ENCODE measurements around the gene TSHZ3. TPM values are rescaled to one million over a fixed set of nuclear protein-coding genes. Genes with fewer than 3 reads are reported as not detected.
A peak's percentile ranks its signal among the peaks of the same experiment; 100 is the strongest.

TSHZ3 gene
- total RNA-seq, 1 donor, result 7.6 TPM

- Histone ChIP-seq H4K20me1 (ENCODE audit: insufficient read depth, low read length) (no peaks in the 10 kb centered on the region), H3K79me2 (ENCODE audit: insufficient read depth, low read length) (no peaks in the 10 kb centered on the region), H2AFZ (ENCODE audit: low read length) (no peak overlapping the region), H3K36me3 (ENCODE audit: insufficient read depth, low read length) (no peaks in the 10 kb centered on the region), H3K4me1 (ENCODE audit: insufficient read depth, low read length) (no peaks in the 10 kb centered on the region), H3K4me2 (ENCODE audit: insufficient read depth, low read length) (no peak overlapping the region), H3K27me3 (ENCODE audit: insufficient read depth, low read length) (no peaks in the 10 kb centered on the region), H3K4me3 (ENCODE audit: insufficient read depth, low read length) (no peak overlapping the region), H3K27ac (ENCODE audit: low read depth, low read length) (no peak overlapping the region), H3K9me3 (ENCODE audit: low read depth, low read length) (no peaks in the 10 kb centered on the region)
- DNase-seq (ENCODE audit: insufficient read length, low spot score, missing footprints), result peak; percentile 78
- TF ChIP-seq, protein P1, sequence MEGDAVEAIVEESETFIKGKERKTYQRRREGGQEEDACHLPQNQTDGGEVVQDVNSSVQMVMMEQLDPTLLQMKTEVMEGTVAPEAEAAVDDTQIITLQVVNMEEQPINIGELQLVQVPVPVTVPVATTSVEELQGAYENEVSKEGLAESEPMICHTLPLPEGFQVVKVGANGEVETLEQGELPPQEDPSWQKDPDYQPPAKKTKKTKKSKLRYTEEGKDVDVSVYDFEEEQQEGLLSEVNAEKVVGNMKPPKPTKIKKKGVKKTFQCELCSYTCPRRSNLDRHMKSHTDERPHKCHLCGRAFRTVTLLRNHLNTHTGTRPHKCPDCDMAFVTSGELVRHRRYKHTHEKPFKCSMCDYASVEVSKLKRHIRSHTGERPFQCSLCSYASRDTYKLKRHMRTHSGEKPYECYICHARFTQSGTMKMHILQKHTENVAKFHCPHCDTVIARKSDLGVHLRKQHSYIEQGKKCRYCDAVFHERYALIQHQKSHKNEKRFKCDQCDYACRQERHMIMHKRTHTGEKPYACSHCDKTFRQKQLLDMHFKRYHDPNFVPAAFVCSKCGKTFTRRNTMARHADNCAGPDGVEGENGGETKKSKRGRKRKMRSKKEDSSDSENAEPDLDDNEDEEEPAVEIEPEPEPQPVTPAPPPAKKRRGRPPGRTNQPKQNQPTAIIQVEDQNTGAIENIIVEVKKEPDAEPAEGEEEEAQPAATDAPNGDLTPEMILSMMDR (IDR thresholded peaks at IDR 0.05; ENCODE audit: extremely low read depth, low read depth, low read length), result no peak
Observed at GRCh38 chr19:31255831-31256592, 93.2 kb downstream of the TSHZ3 start.

GRCh38 chr19:31255174-31255799, 93.9 kb downstream of the TSHZ3 start:
- TF ChIP-seq, protein P1 (IDR thresholded peaks at IDR 0.05; ENCODE audit: extremely low read depth, low read depth, low read length), result no peak
- Histone ChIP-seq H4K20me1 (ENCODE audit: insufficient read depth, low read length) (no peaks in the 10 kb centered on the region), H2AFZ (ENCODE audit: low read length) (no peak overlapping the region), H3K36me3 (ENCODE audit: insufficient read depth, low read length) (no peaks in the 10 kb centered on the region), H3K79me2 (ENCODE audit: insufficient read depth, low read length) (no peaks in the 10 kb centered on the region), H3K4me2 (ENCODE audit: insufficient read depth, low read length) (no peak overlapping the region), H3K27me3 (ENCODE audit: insufficient read depth, low read length) (no peaks in the 10 kb centered on the region), H3K27ac (ENCODE audit: low read depth, low read length) (no peak overlapping the region), H3K4me3 (ENCODE audit: insufficient read depth, low read length) (no peak overlapping the region), H3K4me1 (ENCODE audit: insufficient read depth, low read length) (no peaks in the 10 kb centered on the region), H3K9me3 (ENCODE audit: low read depth, low read length) (no peaks in the 10 kb centered on the region)
- DNase-seq (ENCODE audit: insufficient read length, low spot score, missing footprints), result no peak

- no peaks in the 10 kb centered on the region for H3K36me3 ChIP-seq (ENCODE audit: insufficient read depth, low read length)
- TF ChIP-seq, protein P1 (IDR thresholded peaks at IDR 0.05; ENCODE audit: extremely low read depth, low read depth, low read length), result no peak
- no peak overlapping the region for H3K27ac ChIP-seq (ENCODE audit: low read depth, low read length)
Observed at GRCh38 chr19:31254611-31255010, 94.6 kb downstream of the TSHZ3 start.

DNA sequence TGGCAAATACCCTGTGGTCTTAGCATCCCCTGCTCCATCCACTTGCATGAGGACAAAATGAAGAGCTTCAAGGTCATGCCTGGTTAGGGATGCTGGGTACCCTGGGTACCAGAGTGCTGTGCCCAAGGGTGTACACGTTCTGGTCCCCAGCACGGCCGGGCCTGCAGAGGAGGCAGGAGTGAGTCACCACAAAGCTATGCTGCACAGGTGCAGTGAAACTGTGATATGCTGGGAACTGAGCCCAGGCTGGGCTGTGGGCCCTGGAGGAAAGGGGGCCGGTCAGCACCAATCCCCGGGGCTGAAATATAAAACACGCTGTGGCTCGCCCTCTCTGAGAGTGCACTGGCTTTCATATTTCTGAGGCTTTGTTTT, 95.1 kb downstream of the TSHZ3 start:
- Histone ChIP-seq H3K27ac (ENCODE audit: low read depth, low read length) (no peak overlapping the region), H3K36me3 (ENCODE audit: insufficient read depth, low read length) (no peaks in the 10 kb centered on the region), H3K79me2 (ENCODE audit: insufficient read depth, low read length) (no peaks in the 10 kb centered on the region), H3K4me3 (ENCODE audit: insufficient read depth, low read length) (no peak overlapping the region), H2AFZ (ENCODE audit: low read length) (no peak overlapping the region), H4K20me1 (ENCODE audit: insufficient read depth, low read length) (no peaks in the 10 kb centered on the region), H3K9me3 (ENCODE audit: low read depth, low read length) (no peaks in the 10 kb centered on the region), H3K4me1 (ENCODE audit: insufficient read depth, low read length) (no peaks in the 10 kb centered on the region), H3K27me3 (ENCODE audit: insufficient read depth, low read length) (no peaks in the 10 kb centered on the region), H3K4me2 (ENCODE audit: insufficient read depth, low read length) (no peak overlapping the region)
- TF ChIP-seq, protein P1 (IDR thresholded peaks at IDR 0.05; ENCODE audit: extremely low read depth, low read depth, low read length), result no peak
- DNase-seq (ENCODE audit: insufficient read length, low spot score, missing footprints), result peak; percentile 39

More at GRCh38 chr19:31254611-31255010, 94.6 kb downstream of the TSHZ3 start:
- DNase-seq (ENCODE audit: insufficient read length, low spot score, missing footprints), result no peak
- H3K79me2 ChIP-seq (ENCODE audit: insufficient read depth, low read length), result no peaks in the 10 kb centered on the region
- no peak overlapping the region for H3K4me3 ChIP-seq (ENCODE audit: insufficient read depth, low read length)
- H4K20me1 ChIP-seq (ENCODE audit: insufficient read depth, low read length), result no peaks in the 10 kb centered on the region
- H3K9me3 ChIP-seq (ENCODE audit: low read depth, low read length), result no peaks in the 10 kb centered on the region
- no peak overlapping the region for H2AFZ ChIP-seq (ENCODE audit: low read length)
- H3K4me2 ChIP-seq (ENCODE audit: insufficient read depth, low read length), result no peak overlapping the region
- no peaks in the 10 kb centered on the region for H3K4me1 ChIP-seq (ENCODE audit: insufficient read depth, low read length)
- H3K27me3 ChIP-seq (ENCODE audit: insufficient read depth, low read length), result no peaks in the 10 kb centered on the region

Measured in osteoblast (primary cell).